ENCODE measurements around the gene RPS21. TPM values are rescaled to one million over a fixed set of nuclear protein-coding genes. Genes with fewer than 3 reads are reported as not detected.

Gene RPS21
- total RNA-seq, 4 donors from 2014 or later, result 1,582 to 2,182 (median 2,056) TPM

DNA sequence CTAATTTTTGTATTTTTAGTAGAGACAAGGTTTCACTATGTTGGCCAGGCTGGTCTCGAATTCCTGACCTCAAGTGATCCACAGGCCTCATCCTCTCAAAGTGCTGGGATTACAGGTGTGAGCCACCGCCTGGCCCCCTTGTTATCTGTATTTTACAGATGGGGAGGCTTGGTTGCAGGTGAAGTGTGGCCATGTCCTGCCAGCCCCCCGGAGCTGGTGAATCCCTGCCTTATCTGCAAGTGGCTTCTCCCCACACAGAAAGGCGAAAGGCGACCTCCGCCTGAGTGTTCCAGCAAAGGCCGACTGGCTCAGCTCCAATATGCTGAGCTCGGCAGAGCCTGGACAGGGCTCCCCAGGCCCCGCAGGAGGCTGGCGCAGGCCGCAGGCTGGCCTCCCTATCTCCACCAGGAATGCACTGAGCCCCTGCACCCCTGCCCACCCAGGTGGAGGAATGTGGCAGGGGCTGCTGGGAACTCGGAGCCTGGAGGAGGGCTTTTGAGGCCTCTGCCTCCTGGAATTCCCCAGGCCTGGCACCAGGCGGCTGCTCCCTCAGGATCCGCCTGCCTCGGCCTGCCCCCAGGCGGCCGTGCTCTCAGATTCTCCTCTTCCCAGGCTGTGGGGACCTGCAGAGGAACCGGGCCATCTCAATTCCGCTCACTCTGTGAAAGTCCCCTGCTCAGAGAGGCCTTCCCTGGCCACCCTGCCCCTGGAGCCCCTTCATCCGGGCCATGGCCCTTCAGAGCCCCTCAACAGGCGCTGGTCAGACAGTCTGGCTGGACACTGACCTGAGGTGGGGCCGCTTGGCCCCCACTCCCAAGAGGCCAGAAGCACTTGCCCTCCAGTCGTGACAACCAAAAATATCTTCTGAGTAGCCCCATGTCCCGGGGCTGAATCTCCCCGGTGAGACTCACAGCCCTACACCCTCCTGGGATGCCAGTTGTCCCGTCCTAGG, 10.5 kb upstream of the RPS21 start:
- ATAC-seq (ENCODE audit: low FRiP score) (peak; percentile 72), DNase-seq (ENCODE audit: low spot score) (no peak)
- TF ChIP-seq, protein P1, sequence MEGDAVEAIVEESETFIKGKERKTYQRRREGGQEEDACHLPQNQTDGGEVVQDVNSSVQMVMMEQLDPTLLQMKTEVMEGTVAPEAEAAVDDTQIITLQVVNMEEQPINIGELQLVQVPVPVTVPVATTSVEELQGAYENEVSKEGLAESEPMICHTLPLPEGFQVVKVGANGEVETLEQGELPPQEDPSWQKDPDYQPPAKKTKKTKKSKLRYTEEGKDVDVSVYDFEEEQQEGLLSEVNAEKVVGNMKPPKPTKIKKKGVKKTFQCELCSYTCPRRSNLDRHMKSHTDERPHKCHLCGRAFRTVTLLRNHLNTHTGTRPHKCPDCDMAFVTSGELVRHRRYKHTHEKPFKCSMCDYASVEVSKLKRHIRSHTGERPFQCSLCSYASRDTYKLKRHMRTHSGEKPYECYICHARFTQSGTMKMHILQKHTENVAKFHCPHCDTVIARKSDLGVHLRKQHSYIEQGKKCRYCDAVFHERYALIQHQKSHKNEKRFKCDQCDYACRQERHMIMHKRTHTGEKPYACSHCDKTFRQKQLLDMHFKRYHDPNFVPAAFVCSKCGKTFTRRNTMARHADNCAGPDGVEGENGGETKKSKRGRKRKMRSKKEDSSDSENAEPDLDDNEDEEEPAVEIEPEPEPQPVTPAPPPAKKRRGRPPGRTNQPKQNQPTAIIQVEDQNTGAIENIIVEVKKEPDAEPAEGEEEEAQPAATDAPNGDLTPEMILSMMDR (IDR thresholded peaks at IDR 0.05), result peak in 1 of 3 donors; percentile 19

DNA sequence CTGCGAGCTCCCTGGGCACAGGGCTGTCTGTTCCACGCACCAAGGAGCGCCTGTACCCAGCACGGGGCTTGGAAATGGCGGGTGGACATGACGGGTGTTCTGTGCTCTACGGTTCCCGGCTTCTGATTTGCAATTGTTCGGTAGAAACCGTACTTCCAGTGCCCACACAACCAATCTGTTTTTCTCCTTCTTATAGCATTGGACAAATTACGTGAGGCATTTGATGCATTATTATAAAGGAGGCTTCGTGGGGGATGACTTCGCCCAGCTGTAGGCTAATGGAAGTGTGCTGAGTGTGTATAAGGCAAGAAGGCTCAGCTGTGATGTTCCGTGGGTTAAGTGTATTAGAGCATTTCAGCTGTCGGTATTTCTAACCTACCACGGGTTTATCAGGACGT, 9.8 kb upstream of the RPS21 start:
- ATAC-seq (ENCODE audit: low FRiP score), result no peak
- TF ChIP-seq, protein P1 (IDR thresholded peaks at IDR 0.05), result no peak

DNA sequence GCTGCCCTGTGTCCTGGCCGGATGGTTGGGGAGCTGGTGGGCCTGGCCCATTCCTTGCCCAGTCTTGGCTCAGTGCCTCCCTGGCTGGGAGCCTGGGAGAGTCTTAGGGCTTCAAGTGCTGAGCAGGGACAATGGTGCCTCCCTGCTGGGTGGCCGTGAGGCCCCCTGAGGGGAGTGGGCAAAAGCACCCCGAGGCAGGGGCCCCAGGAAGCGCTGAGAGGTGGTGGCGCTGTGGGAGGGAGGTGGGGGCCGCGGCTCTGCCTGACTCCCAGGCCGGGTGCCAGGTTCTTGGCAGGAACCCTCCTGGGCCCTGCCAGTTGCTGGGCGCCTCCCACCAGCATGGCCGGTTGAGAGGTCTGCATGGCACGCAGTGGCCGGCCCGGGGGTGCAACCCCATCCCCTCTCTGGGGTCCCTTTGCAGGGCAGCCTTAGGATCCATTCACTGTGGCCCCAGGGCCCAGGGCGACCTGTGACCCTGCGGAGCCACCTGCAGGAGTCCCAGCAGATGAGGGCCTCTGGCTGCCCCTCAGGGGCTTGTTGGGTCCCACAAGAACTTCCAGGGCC, 9.2 kb upstream of the RPS21 start:
- ATAC-seq (ENCODE audit: low FRiP score), result no peak
- TF ChIP-seq, protein P1 (IDR thresholded peaks at IDR 0.05), result no peak
- no peak for DNase-seq (ENCODE audit: low spot score)

More for the DNA sequence above, 9.8 kb upstream of the RPS21 start:
- DNase-seq (ENCODE audit: low spot score), result no peak

DNA sequence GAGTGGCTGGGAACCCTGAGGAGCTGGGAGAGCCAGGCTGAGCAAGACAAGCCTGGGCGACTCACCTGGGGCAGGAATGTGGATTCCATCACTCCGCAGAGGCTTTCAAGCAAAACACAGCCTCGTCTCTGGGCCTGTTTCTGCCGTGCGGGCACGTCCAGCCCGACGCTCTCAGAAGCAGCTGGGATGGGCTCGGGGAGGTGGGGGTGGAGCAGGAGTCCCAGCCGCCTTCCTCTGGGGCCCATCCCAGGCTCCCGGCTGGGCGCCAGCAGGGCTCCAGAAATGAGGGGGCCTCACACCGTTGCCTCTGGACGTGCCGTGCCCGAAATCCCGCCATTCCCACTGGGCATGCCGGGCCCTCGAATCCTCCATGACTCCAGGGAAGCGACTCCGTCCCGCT, 8.7 kb upstream of the RPS21 start:
- ATAC-seq (ENCODE audit: low FRiP score), result no peak
- no peak for DNase-seq (ENCODE audit: low spot score)
- TF ChIP-seq, protein P1 (IDR thresholded peaks at IDR 0.05), result no peak

DNA sequence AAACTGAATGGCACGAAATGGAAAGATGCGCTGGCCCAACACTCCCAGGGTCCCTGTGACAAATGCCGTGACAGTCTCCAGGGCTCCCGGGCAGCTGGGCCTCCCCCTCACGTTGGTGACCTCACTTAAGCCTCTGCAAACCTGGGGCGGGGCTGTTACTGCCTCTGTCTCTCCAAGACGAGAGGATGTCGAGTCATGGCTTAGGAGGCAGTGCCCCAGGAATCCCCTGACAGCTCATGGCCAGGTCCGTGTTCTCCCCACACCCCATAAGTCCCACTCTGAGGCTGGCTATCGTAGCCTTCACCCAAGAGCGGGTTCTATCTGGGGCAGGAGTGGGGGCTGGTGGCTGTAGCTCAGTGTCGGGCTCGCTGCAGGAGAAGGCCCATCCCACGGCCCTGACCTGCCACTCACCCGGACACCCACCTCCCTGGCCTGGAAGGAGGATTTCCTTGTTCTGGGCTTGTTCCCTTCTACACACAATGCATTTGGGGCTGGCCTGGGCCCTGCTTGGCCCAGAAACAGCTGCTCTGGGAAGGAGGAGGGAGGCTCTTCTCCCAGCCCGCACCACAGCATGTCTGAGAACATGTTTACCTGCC, 5.6 kb upstream of the RPS21 start:
- TF ChIP-seq, protein P1 (IDR thresholded peaks at IDR 0.05), result no peak
- no peak for ATAC-seq (ENCODE audit: low FRiP score)
- DNase-seq (ENCODE audit: low spot score), result no peak

DNA sequence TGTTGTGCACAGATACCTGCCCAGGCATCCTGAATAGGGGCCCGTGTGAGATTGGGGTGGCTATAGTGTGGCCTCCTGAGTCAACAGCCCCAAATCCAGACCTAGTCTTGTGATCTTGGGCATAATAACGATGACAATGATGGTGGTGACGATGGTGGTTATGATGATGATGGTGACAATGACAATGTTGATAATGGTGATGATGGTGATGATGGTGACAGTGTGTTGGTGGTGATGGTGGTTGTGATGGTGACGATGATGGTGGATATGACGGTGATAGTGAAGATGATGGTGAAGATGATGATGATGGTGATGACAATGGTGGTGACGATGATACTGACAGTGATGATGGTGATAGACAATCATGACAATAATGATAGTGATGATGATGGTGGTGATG, 5.1 kb upstream of the RPS21 start:
- no peak for DNase-seq (ENCODE audit: low spot score)
- TF ChIP-seq, protein P1 (IDR thresholded peaks at IDR 0.05), result no peak
- ATAC-seq (ENCODE audit: low FRiP score), result no peak
